NCI-H460 (cell line): ENCODE results near the gene GRPEL1. TPM values are rescaled to one million over a fixed set of nuclear protein-coding genes. Genes with fewer than 3 reads are reported as not detected.

Source experiments
- total RNA-seq: library from RNA; depleted of rRNA; stranded (reverse); fragments of >200 nt; shearing (Covaris generic); gene quantifications from 2 replicates; pipeline ENCODE4 v1.2.3, GENCODE V29; 2014; rRNA removed

The GRPEL1 gene
- total RNA-seq, 1 experiment from 2014 or later = 50.7 TPM

Other genes with a start within 250 kb of the GRPEL1 start
- gene TBC1D14, start 158.2 kb downstream of the GRPEL1 start, total RNA-seq = 22.3 and 24.7 TPM in 2 replicates
- gene TADA2B, start 24.7 kb downstream of the GRPEL1 start, total RNA-seq = 4.6 and 5.8 TPM in 2 replicates
- gene SORCS2, start 124.5 kb upstream of the GRPEL1 start, total RNA-seq = not detected in 2 replicates